ENCODE measurements around the gene ATPAF2.

GRCh38 chr17:18021372-18021771 is 17.6 kb downstream of the ATPAF2 start:
- TF ChIP-seq, protein P1, sequence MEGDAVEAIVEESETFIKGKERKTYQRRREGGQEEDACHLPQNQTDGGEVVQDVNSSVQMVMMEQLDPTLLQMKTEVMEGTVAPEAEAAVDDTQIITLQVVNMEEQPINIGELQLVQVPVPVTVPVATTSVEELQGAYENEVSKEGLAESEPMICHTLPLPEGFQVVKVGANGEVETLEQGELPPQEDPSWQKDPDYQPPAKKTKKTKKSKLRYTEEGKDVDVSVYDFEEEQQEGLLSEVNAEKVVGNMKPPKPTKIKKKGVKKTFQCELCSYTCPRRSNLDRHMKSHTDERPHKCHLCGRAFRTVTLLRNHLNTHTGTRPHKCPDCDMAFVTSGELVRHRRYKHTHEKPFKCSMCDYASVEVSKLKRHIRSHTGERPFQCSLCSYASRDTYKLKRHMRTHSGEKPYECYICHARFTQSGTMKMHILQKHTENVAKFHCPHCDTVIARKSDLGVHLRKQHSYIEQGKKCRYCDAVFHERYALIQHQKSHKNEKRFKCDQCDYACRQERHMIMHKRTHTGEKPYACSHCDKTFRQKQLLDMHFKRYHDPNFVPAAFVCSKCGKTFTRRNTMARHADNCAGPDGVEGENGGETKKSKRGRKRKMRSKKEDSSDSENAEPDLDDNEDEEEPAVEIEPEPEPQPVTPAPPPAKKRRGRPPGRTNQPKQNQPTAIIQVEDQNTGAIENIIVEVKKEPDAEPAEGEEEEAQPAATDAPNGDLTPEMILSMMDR (IDR thresholded peaks at IDR 0.05; ENCODE audit: low read depth, low read length, poor library complexity, severe bottlenecking) = no peak
- no peak for TF ChIP-seq EZH2phosphoT487 (IDR thresholded peaks at IDR 0.05; ENCODE audit: borderline replicate concordance, low read length)
